ENCODE results near the gene NDFIP1.

GRCh38 chr5:142132916-142133315, 24.3 kb downstream of the NDFIP1 start:
- no peak for TF ChIP-seq CTCF (IDR thresholded peaks at IDR 0.05)
- no peak for TF ChIP-seq POLR2A (IDR thresholded peaks at IDR 0.05)
- TF ChIP-seq POLR2AphosphoS5 (IDR thresholded peaks at IDR 0.05; ENCODE audit: insufficient read depth in 1 of 2, low read depth in 1 of 2) = no peak
